Measurements from ENCODE around the gene MYPN.

DNA sequence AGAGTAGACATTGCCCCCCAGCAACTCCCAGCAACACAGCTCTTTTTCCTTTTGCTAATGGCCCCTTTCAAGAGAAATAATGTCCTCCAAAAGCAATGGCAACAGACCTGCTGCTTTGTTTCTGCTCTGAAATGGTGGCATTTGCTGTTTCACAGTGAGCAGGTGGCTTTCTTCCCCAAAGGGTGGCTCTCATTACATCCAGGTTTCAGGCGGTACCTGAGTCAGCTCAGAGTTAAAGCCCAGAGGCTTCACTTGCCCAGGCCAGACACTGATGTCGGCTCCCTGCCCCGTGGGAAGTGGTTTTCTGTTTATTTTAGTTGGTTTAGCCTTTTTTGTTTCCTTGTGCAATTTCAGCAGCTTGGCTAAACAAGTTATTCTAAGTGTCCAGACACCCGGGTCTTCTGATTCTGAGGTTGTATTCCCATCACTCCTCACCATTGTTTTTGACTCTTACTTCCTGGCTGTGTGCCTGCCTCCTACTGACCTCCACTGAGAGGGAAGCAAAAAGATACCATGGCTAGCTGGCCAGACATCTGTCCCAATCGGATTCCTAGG, 130.4 kb downstream of the MYPN start:
- TF ChIP-seq RCOR1 (IDR thresholded peaks at IDR 0.05; ENCODE audit: low read depth, low read length) (no peak), SREBF2 (IDR thresholded peaks at IDR 0.05) (no peak), EP300 (IDR thresholded peaks at IDR 0.05) (no peak), BHLHE40 (IDR thresholded peaks at IDR 0.05; ENCODE audit: low read depth, low read length) (no peak)
- TF ChIP-seq, protein P1, sequence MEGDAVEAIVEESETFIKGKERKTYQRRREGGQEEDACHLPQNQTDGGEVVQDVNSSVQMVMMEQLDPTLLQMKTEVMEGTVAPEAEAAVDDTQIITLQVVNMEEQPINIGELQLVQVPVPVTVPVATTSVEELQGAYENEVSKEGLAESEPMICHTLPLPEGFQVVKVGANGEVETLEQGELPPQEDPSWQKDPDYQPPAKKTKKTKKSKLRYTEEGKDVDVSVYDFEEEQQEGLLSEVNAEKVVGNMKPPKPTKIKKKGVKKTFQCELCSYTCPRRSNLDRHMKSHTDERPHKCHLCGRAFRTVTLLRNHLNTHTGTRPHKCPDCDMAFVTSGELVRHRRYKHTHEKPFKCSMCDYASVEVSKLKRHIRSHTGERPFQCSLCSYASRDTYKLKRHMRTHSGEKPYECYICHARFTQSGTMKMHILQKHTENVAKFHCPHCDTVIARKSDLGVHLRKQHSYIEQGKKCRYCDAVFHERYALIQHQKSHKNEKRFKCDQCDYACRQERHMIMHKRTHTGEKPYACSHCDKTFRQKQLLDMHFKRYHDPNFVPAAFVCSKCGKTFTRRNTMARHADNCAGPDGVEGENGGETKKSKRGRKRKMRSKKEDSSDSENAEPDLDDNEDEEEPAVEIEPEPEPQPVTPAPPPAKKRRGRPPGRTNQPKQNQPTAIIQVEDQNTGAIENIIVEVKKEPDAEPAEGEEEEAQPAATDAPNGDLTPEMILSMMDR (IDR thresholded peaks at IDR 0.05) = no peak
- TF ChIP-seq, protein P2, sequence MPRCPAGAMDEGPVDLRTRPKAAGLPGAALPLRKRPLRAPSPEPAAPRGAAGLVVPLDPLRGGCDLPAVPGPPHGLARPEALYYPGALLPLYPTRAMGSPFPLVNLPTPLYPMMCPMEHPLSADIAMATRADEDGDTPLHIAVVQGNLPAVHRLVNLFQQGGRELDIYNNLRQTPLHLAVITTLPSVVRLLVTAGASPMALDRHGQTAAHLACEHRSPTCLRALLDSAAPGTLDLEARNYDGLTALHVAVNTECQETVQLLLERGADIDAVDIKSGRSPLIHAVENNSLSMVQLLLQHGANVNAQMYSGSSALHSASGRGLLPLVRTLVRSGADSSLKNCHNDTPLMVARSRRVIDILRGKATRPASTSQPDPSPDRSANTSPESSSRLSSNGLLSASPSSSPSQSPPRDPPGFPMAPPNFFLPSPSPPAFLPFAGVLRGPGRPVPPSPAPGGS (IDR thresholded peaks at IDR 0.05) = no peak
